Trophoblast cell (in vitro differentiated cells and primary cell): ENCODE measurements around the gene PSMD5.

ENCODE experiments used
- DNase-seq, 2 donors: peaks; one replicate each; pipeline ENCODE4 v3.0.0-alpha.2; 2016
- H2AFZ ChIP-seq: 2 replicates; pipeline ENCODE4 v1.6.1; 2013; ENCODE audit warnings: low read length, moderate library complexity, mild to moderate bottlenecking; ENCODE audit not compliant: insufficient read depth, poor library complexity
- H2AK5ac ChIP-seq: 2 replicates; pipeline ENCODE4 v1.6.1; 2013; ENCODE audit warnings: mild to moderate bottlenecking, low read length
- H2BK120ac ChIP-seq: 2 replicates; pipeline ENCODE4 v1.6.1; 2013; ENCODE audit warnings: low read length, mild to moderate bottlenecking, moderate library complexity; ENCODE audit not compliant: insufficient read depth, poor library complexity
- H2BK12ac ChIP-seq: 2 replicates; pipeline ENCODE4 v1.6.1; 2013; ENCODE audit warnings: mild to moderate bottlenecking, low read length, moderate library complexity
- H2BK5ac ChIP-seq: 2 replicates; pipeline ENCODE4 v1.6.1; 2013; ENCODE audit warnings: low read length, low read depth, moderate library complexity, mild to moderate bottlenecking; ENCODE audit not compliant: poor library complexity
- H3K14ac ChIP-seq: 2 replicates; pipeline ENCODE4 v1.6.1; 2013; ENCODE audit warnings: mild to moderate bottlenecking, low read length
- H3K18ac ChIP-seq: 2 replicates; pipeline ENCODE4 v1.6.1; 2013; ENCODE audit warnings: mild to moderate bottlenecking, low read length
- H3K23ac ChIP-seq: 2 replicates; pipeline ENCODE4 v1.6.1; 2013; ENCODE audit warnings: low read length
- H3K27ac ChIP-seq: 2 replicates; pipeline ENCODE4 v1.5.1; 2013; ENCODE audit warnings: low read depth, mild to moderate bottlenecking, inconsistent platforms, low read length, moderate library complexity
- H3K27me3 ChIP-seq: 2 replicates; pipeline ENCODE4 v1.6.1; 2013; ENCODE audit warnings: inconsistent platforms, mild to moderate bottlenecking, low read length, moderate library complexity; ENCODE audit not compliant: insufficient read depth
- H3K36me3 ChIP-seq, 2 experiments: 1 replicate in 1 of 2; 2 replicates in 1 of 2; pipeline ENCODE4 v1.6.1; 2013; ENCODE audit warnings: low read length in 2 of 2, mild to moderate bottlenecking in 2 of 2, moderate library complexity in 1 of 2; ENCODE audit not compliant: insufficient read depth in 2 of 2, control insufficient read depth in 1 of 2
- H3K4ac ChIP-seq: 2 replicates; pipeline ENCODE4 v1.6.1; 2013; ENCODE audit warnings: low read depth, mild to moderate bottlenecking, low read length, moderate library complexity
- H3K4me1 ChIP-seq, 2 experiments: 1 replicate in 1 of 2; 2 replicates in 1 of 2; pipeline ENCODE4 v1.6.1; 2013; ENCODE audit warnings: low read length in 2 of 2, mild to moderate bottlenecking in 2 of 2, moderate library complexity in 1 of 2; ENCODE audit not compliant: insufficient read depth in 2 of 2, control insufficient read depth in 1 of 2
- H3K4me2 ChIP-seq: 2 replicates; pipeline ENCODE4 v1.6.1; 2013; ENCODE audit warnings: inconsistent platforms, mild to moderate bottlenecking, low read length, moderate library complexity
- H3K4me3 ChIP-seq: 2 replicates; pipeline ENCODE4 v1.5.1; 2013; ENCODE audit warnings: mild to moderate bottlenecking, low read depth, low read length, inconsistent platforms
- H3K79me1 ChIP-seq: one replicate; pipeline ENCODE4 v1.6.1; 2013; ENCODE audit warnings: low read length
- H3K79me2 ChIP-seq: 2 replicates; pipeline ENCODE4 v1.6.1; 2013; ENCODE audit warnings: low read length, mild to moderate bottlenecking; ENCODE audit not compliant: control insufficient read depth, insufficient read depth, poor library complexity
- H3K9ac ChIP-seq: 2 replicates; pipeline ENCODE4 v1.6.1; 2013; ENCODE audit warnings: mild to moderate bottlenecking, low read length
- H3K9me3 ChIP-seq: 2 replicates; pipeline ENCODE4 v1.6.1; 2013; ENCODE audit warnings: low read depth, mild to moderate bottlenecking, control low read depth, inconsistent platforms, low read length; ENCODE audit not compliant: insufficient read depth
- H4K12ac ChIP-seq: 2 replicates; pipeline ENCODE4 v1.6.1; 2013; ENCODE audit warnings: low read depth, mild to moderate bottlenecking, low read length, moderate library complexity
- H4K8ac ChIP-seq: 2 replicates; pipeline ENCODE4 v1.6.1; 2013; ENCODE audit warnings: low read depth, mild to moderate bottlenecking, low read length, moderate library complexity
- H4K91ac ChIP-seq: one replicate; pipeline ENCODE4 v1.6.1; 2013; ENCODE audit warnings: low read depth, mild to moderate bottlenecking, low read length, moderate library complexity
- WGBS: extraction: QIAGEN DNeasy Blood & Tissue Kit; methylation state at CpG from one replicate; pipeline ENCODE4 v1.1.7; 2013; ENCODE audit warnings: missing lambda C conversion rate; ENCODE audit not compliant: insufficient read length, insufficient coverage; ENCODE audit errors: extremely low coverage; 5-methylcytosine and 5-hydroxymethylcytosine counted together

PSMD5 gene

GRCh38 chr9:120845255-120845654 is 2.5 kb upstream of the PSMD5 start:
- Histone ChIP-seq H2AFZ (no peak overlapping the region), H2AK5ac (no peak overlapping the region), H2BK5ac (no peak overlapping the region), H3K27me3 (no peaks in the 10 kb centered on the region), H3K4me3 (no peak overlapping the region), H2BK12ac (no peak overlapping the region), H4K8ac (no peak overlapping the region), H3K79me1 (peaks cover 7% of the 10 kb centered on the region), H3K79me2 (peaks cover 11% of the 10 kb centered on the region), H3K9me3 (no peaks in the 10 kb centered on the region), H3K18ac (no peak overlapping the region), H4K91ac (no peak overlapping the region), H4K12ac (no peak overlapping the region), H3K27ac (no peak overlapping the region), H2BK120ac (no peak overlapping the region), H3K14ac (no peak overlapping the region), H3K23ac (no peak overlapping the region), H3K4me1 (peaks cover 9 to 11% of the 10 kb centered on the region in 2 experiments), H3K4me2 (no peak overlapping the region), H3K36me3 (peaks cover 0 to 3% of the 10 kb centered on the region in 2 experiments), H3K9ac (no peak overlapping the region), H3K4ac (no peak overlapping the region)
- no peak for DNase-seq

- peak in 1 of 2 donors; percentile 25 for DNase-seq
- Histone ChIP-seq H3K4ac (peak overlapping the region; percentile 46), H3K4me3 (peak overlapping the region; percentile 89), H3K4me2 (peak overlapping the region; percentile 77), H4K8ac (peak overlapping the region; percentile 94), H2AFZ (peak overlapping the region; percentile 82), H2BK5ac (peak overlapping the region; percentile 52), H3K4me1 (peaks cover 9 to 11% of the 10 kb centered on the region in 2 experiments), H3K18ac (peak overlapping the region; percentile 84), H3K27me3 (no peaks in the 10 kb centered on the region), H4K91ac (peak overlapping the region; percentile 85), H2BK12ac (no peak overlapping the region), H2BK120ac (peak overlapping the region; percentile 81), H3K9me3 (no peaks in the 10 kb centered on the region), H3K9ac (peak overlapping the region; percentile 86), H3K79me1 (peaks cover 7% of the 10 kb centered on the region), H3K79me2 (peaks cover 11% of the 10 kb centered on the region), H3K23ac (no peak overlapping the region), H2AK5ac (peak overlapping the region; percentile 11), H3K36me3 (peaks cover 0 to 3% of the 10 kb centered on the region in 2 experiments), H3K27ac (peak overlapping the region; percentile 40), H3K14ac (peak overlapping the region; percentile 87), H4K12ac (peak overlapping the region; percentile 91)
- WGBS: no CpG with 5 or more reads among the region's 18 CpGs
These were observed 615 bp downstream of the PSMD5 start for GRCh38 chr9:120841930-120842684.

GRCh38 chr9:120839146-120839545 is 3.6 kb downstream of the PSMD5 start:
- no peak overlapping the region for H3K4me3 ChIP-seq
- no peak overlapping the region for H3K18ac ChIP-seq

GRCh38 chr9:120837921-120838320 is 4.8 kb downstream of the PSMD5 start:
- H3K9me3 ChIP-seq: no peaks in the 10 kb centered on the region
- H3K79me2 ChIP-seq: peaks cover 7% of the 10 kb centered on the region
- peaks cover 4% of the 10 kb centered on the region for H3K79me1 ChIP-seq
- H4K8ac ChIP-seq: no peak overlapping the region
- no peak overlapping the region for H2BK120ac ChIP-seq
- H2AFZ ChIP-seq: no peak overlapping the region
- H3K27me3 ChIP-seq: no peaks in the 10 kb centered on the region
- no peak overlapping the region for H3K23ac ChIP-seq
- no peak overlapping the region for H2AK5ac ChIP-seq
- H3K14ac ChIP-seq: no peak overlapping the region
- H4K91ac ChIP-seq: no peak overlapping the region
- no peak overlapping the region for H4K12ac ChIP-seq
- no CpG with 5 or more reads among the region's 3 CpGs for WGBS
- DNase-seq: no peak
- H3K4me3 ChIP-seq: no peak overlapping the region
- no peak overlapping the region for H3K4ac ChIP-seq
- H3K4me2 ChIP-seq: no peak overlapping the region
- H2BK12ac ChIP-seq: no peak overlapping the region
- peaks cover 5% of the 10 kb centered on the region in 2 experiments for H3K4me1 ChIP-seq
- H3K9ac ChIP-seq: no peak overlapping the region
- no peak overlapping the region for H2BK5ac ChIP-seq
- H3K18ac ChIP-seq: no peak overlapping the region
- H3K27ac ChIP-seq: no peak overlapping the region
- peaks cover 2 to 6% of the 10 kb centered on the region in 2 experiments for H3K36me3 ChIP-seq

More at GRCh38 chr9:120839146-120839545, 3.6 kb downstream of the PSMD5 start:
- Histone ChIP-seq H2BK120ac (no peak overlapping the region), H2BK5ac (no peak overlapping the region), H3K4me2 (no peak overlapping the region), H2BK12ac (no peak overlapping the region), H3K4ac (no peak overlapping the region), H3K9me3 (no peaks in the 10 kb centered on the region), H3K23ac (no peak overlapping the region), H2AK5ac (no peak overlapping the region), H4K91ac (no peak overlapping the region), H3K36me3 (peaks cover 0 to 6% of the 10 kb centered on the region in 2 experiments), H3K14ac (no peak overlapping the region), H4K12ac (no peak overlapping the region), H3K79me1 (peaks cover 7% of the 10 kb centered on the region), H4K8ac (no peak overlapping the region), H3K27me3 (no peaks in the 10 kb centered on the region), H3K27ac (no peak overlapping the region), H3K4me1 (peaks cover 9 to 11% of the 10 kb centered on the region in 2 experiments), H3K9ac (no peak overlapping the region), H3K79me2 (peaks cover 11% of the 10 kb centered on the region), H2AFZ (no peak overlapping the region)
- DNase-seq: peak in 1 of 2 donors; percentile 19
- no CpG with 5 or more reads among the region's 2 CpGs for WGBS
